A673 (cell line): ENCODE results near the gene SHROOM3. TPM values are rescaled to one million over a fixed set of nuclear protein-coding genes. Genes with fewer than 3 reads are reported as not detected.

ENCODE experiments used
- BruUV-seq: library from RNA; stranded (reverse); fragments of 400-500 nt; replicated peaks from 2 replicates; lab custom pipeline; 2021; lab: Mats Ljungman, UMichigan
- CTCF ChIA-PET: fragments of 300-600 bp; sonication (Branson Sonifier 250); formaldehyde crosslinking; loops from one replicate; lab custom pipeline; 2022; ENCODE audit warnings: antibody characterized with exemption; lab: Charles Lee
- POLR2A ChIA-PET: fragments of 300-600 bp; sonication (Branson Sonifier 250); formaldehyde crosslinking; loops from one replicate; lab custom pipeline; 2022; ENCODE audit warnings: antibody characterized with exemption; ENCODE audit not compliant: low non-redundant PET; lab: Charles Lee
- DNase-seq: peaks from one replicate; pipeline ENCODE4 v3.0.0-alpha.2; 2015; ENCODE audit warnings: low spot score
- H3K27ac ChIP-seq: fragments of 200-600 bp; sonication (generic); 2 replicates; pipeline ENCODE4 v1.5.1; 2016; ENCODE audit warnings: mixed run types, low read depth, mild to moderate bottlenecking, mixed read lengths, antibody characterized with exemption, low read length; ENCODE audit not compliant: poor library complexity, severe bottlenecking
- H3K27me3 ChIP-seq: fragments of 200-600 bp; sonication (generic); replicated peaks from 2 replicates; pipeline ENCODE4 v1.6.1; 2017; ENCODE audit warnings: mixed run types, low read depth, mild to moderate bottlenecking, mixed read lengths, antibody characterized with exemption, low read length; ENCODE audit not compliant: insufficient read depth, poor library complexity
- H3K36me3 ChIP-seq: fragments of 200-600 bp; sonication (generic); 2 replicates; pipeline ENCODE4 v1.6.1; 2016; ENCODE audit warnings: mixed run types, mild to moderate bottlenecking, mixed read lengths, antibody characterized with exemption, low read length; ENCODE audit not compliant: insufficient read depth, poor library complexity, severe bottlenecking
- H3K4me1 ChIP-seq: fragments of 200-600 bp; sonication (generic); 2 replicates; pipeline ENCODE4 v1.6.1; 2017; ENCODE audit warnings: mixed run types, mild to moderate bottlenecking, mixed read lengths, antibody characterized with exemption, low read length; ENCODE audit not compliant: insufficient read depth, poor library complexity, severe bottlenecking
- H3K4me3 ChIP-seq: fragments of 200-600 bp; sonication (generic); 2 replicates; pipeline ENCODE4 v1.5.1; 2016; ENCODE audit warnings: low read depth, mixed run types, mild to moderate bottlenecking, mixed read lengths, low read length; ENCODE audit not compliant: poor library complexity, severe bottlenecking
- H3K9me3 ChIP-seq: fragments of 200-600 bp; sonication (generic); 2 replicates; pipeline ENCODE4 v1.6.1; 2016; ENCODE audit warnings: mixed run types, low read depth, mild to moderate bottlenecking, mixed read lengths, antibody characterized with exemption, low read length; ENCODE audit not compliant: poor library complexity, severe bottlenecking
- CTCF ChIP-seq: fragments of 300-800, 200-600 bp; sonication (generic); conservative IDR thresholded peaks from 2 replicates; pipeline ENCODE4 v1.5.1; 2017; ENCODE audit warnings: low read depth, mild to moderate bottlenecking, antibody characterized with exemption, low read length, moderate library complexity, mixed read lengths
- EZH2 ChIP-seq: fragments of 200-600 bp; sonication (generic); IDR thresholded peaks from 2 replicates; pipeline ENCODE4 v1.6.1; 2017; ENCODE audit warnings: borderline replicate concordance, low read depth, mild to moderate bottlenecking, mixed read lengths, antibody characterized with exemption, low read length; ENCODE audit not compliant: poor library complexity, severe bottlenecking
- intact Hi-C: fragments of 100-400 bp; cut with micrococcal nuclease; formaldehyde crosslinking; loops from one replicate; pipeline ENCODE4 v1.10.0; 2022; ENCODE audit not compliant: unreplicated experiment
- total RNA-seq: library from RNA; stranded (reverse); gene quantifications from 2 replicates; pipeline ENCODE4 v1.2.3, GENCODE V29; 2021

SHROOM3 gene
- total RNA-seq, 1 experiment from 2014 or later, result 9.3 TPM

- Histone ChIP-seq H3K9me3 (no peaks in the 10 kb centered on the region), H3K4me1 (no peaks in the 10 kb centered on the region), H3K4me3 (no peak overlapping the region), H3K36me3 (no peaks in the 10 kb centered on the region), H3K27me3 (no peaks in the 10 kb centered on the region), H3K27ac (no peak overlapping the region)
- TF ChIP-seq EZH2 (no peak), CTCF (no peak)
- DNase-seq, result no peak
- intact Hi-C loops, result no loop called here
- ChIA-PET CTCF (no interaction called here), POLR2A (no interaction called here)
- no TSS peak for BruUV-seq
Observed at GRCh38 chr4:76716658-76717057, 281.6 kb downstream of the SHROOM3 start.

GRCh38 chr4:76717431-76717830, 282.4 kb downstream of the SHROOM3 start:
- CTCF ChIA-PET, result no interaction called here
- no TSS peak for BruUV-seq
- intact Hi-C loops, result no loop called here
- no peak overlapping the region for H3K4me3 ChIP-seq
- H3K4me1 ChIP-seq, result no peaks in the 10 kb centered on the region
- no peaks in the 10 kb centered on the region for H3K27me3 ChIP-seq
- H3K9me3 ChIP-seq, result no peaks in the 10 kb centered on the region
- POLR2A ChIA-PET, result no interaction called here
- no peak overlapping the region for H3K27ac ChIP-seq
- no peak for DNase-seq
- no peak for TF ChIP-seq CTCF
- no peak for TF ChIP-seq EZH2
- no peaks in the 10 kb centered on the region for H3K36me3 ChIP-seq

- intact Hi-C loops, result no loop called here
- DNase-seq, result no peak
Observed at GRCh38 chr4:76718021-76718420, 283.0 kb downstream of the SHROOM3 start.

More at GRCh38 chr4:76718021-76718420, 283.0 kb downstream of the SHROOM3 start:
- Histone ChIP-seq H3K4me1 (no peaks in the 10 kb centered on the region), H3K9me3 (no peaks in the 10 kb centered on the region), H3K36me3 (no peaks in the 10 kb centered on the region), H3K4me3 (no peak overlapping the region), H3K27me3 (no peaks in the 10 kb centered on the region), H3K27ac (no peak overlapping the region)
- BruUV-seq, result no TSS peak
- ChIA-PET CTCF (no interaction called here), POLR2A (no interaction called here)
- TF ChIP-seq EZH2 (no peak), CTCF (no peak)
